HEK293 (cell line): ENCODE results near the gene COL5A3.

Source experiments
- HOXA7 ChIP-seq: sonication (generic); formaldehyde crosslinking; IDR thresholded peaks from 2 replicates; pipeline ENCODE4 v1.8.1; 2022; ENCODE audit warnings: missing genetic modification reagents, borderline replicate concordance
- KLF1 ChIP-seq: fragments of 450-650 bp; formaldehyde crosslinking; IDR thresholded peaks from 2 replicates; pipeline ENCODE4 v1.5.1; 2016; ENCODE audit warnings: missing biosample characterization, missing genetic modification characterization
- PBX3 ChIP-seq: sonication (generic); formaldehyde crosslinking; IDR thresholded peaks from 2 replicates; pipeline ENCODE4 v1.8.1; 2022; ENCODE audit warnings: mild to moderate bottlenecking, moderate library complexity, missing genetic modification reagents
- YY1 ChIP-seq: fragments of 450-650 bp; formaldehyde crosslinking; IDR thresholded peaks from 2 replicates; pipeline ENCODE4 v1.5.1; 2018; ENCODE audit warnings: missing biosample characterization, missing genetic modification characterization
- ZNF146 ChIP-seq: fragments of 450-650 bp; formaldehyde crosslinking; IDR thresholded peaks from 2 replicates; pipeline ENCODE4 v1.5.1; 2016; ENCODE audit warnings: missing biosample characterization, missing genetic modification characterization
- ZNF274 ChIP-seq, 2 experiments: fragments of 200-500 bp in 1 of 2; fragments of 450-650 bp in 1 of 2; sonication (Bioruptor generic) in 1 of 2; formaldehyde crosslinking in 1 of 2; IDR thresholded peaks; 2 replicates each; pipeline versions ENCODE4 v1.5.1 to v1.6.1; 2014 to 2016; ENCODE audit warnings: borderline replicate concordance in 1 of 2, inconsistent platforms in 1 of 2, low read length in 1 of 2, missing biosample characterization in 1 of 2, missing genetic modification characterization in 1 of 2
- ZNF302 ChIP-seq: fragments of 450-650 bp; formaldehyde crosslinking; IDR thresholded peaks from 2 replicates; pipeline ENCODE4 v1.5.1; 2016; ENCODE audit warnings: missing biosample characterization, missing genetic modification characterization, low read depth
- ZNF677 ChIP-seq: fragments of 450-650 bp; IDR thresholded peaks from 2 replicates; pipeline ENCODE4 v1.5.0; 2018; ENCODE audit warnings: missing biosample characterization, mild to moderate bottlenecking, missing genetic modification characterization, moderate library complexity
- TF ChIP-seq, protein P1 (sequence below): fragments of 450-650 bp; formaldehyde crosslinking; IDR thresholded peaks from 2 replicates; pipeline ENCODE4 v1.5.1; 2016; ENCODE audit warnings: missing biosample characterization, missing genetic modification characterization
- TF ChIP-seq, protein P2 (sequence below): fragments of 450-650 bp; formaldehyde crosslinking; IDR thresholded peaks from 2 replicates; pipeline ENCODE4 v1.5.1; 2016; ENCODE audit warnings: missing biosample characterization, missing genetic modification characterization
- TF ChIP-seq, protein P3 (sequence below): fragments of 450-650 bp; formaldehyde crosslinking; IDR thresholded peaks from 2 replicates; pipeline ENCODE4 v1.5.1; 2016; ENCODE audit warnings: missing biosample characterization, missing genetic modification characterization, low read depth

DNA sequence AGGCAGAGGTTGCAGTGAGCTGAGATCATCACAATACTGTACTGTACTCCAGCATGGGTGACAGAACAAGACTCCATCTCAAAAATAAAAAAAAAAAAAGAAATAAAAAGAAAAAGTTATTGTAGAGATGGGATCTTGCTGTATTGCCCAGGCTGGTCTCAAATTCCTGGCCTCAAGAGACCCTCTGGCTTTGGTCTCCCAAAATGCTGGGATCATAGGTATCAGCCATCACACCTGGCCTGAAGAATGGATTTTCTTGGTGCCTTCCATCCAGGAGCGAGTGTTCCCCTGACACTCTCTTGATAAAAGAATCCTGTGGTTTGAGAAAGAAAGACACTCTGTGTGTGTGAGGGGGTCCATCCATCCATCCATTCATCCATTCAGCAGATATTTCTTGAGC, 78.7 kb downstream of the COL5A3 start:
- TF ChIP-seq HOXA7 (no peak), ZNF302 (no peak), KLF1 (tag by site-specific recombination) (no peak), PBX3 (no peak), YY1 (tag by site-specific recombination) (no peak), ZNF274 (IDR thresholded peaks at IDR 0.05; ENCODE audit: low read length) (no peak), ZNF274 (tag by site-specific recombination; IDR thresholded peaks at IDR 0.05; ENCODE audit: borderline replicate concordance) (no peak), ZNF677 (tag by site-specific recombination) (no peak), ZNF146 (tag by site-specific recombination) (no peak)
- TF ChIP-seq, protein P1, sequence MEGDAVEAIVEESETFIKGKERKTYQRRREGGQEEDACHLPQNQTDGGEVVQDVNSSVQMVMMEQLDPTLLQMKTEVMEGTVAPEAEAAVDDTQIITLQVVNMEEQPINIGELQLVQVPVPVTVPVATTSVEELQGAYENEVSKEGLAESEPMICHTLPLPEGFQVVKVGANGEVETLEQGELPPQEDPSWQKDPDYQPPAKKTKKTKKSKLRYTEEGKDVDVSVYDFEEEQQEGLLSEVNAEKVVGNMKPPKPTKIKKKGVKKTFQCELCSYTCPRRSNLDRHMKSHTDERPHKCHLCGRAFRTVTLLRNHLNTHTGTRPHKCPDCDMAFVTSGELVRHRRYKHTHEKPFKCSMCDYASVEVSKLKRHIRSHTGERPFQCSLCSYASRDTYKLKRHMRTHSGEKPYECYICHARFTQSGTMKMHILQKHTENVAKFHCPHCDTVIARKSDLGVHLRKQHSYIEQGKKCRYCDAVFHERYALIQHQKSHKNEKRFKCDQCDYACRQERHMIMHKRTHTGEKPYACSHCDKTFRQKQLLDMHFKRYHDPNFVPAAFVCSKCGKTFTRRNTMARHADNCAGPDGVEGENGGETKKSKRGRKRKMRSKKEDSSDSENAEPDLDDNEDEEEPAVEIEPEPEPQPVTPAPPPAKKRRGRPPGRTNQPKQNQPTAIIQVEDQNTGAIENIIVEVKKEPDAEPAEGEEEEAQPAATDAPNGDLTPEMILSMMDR (tag by site-specific recombination) = no peak
- TF ChIP-seq, protein P2, sequence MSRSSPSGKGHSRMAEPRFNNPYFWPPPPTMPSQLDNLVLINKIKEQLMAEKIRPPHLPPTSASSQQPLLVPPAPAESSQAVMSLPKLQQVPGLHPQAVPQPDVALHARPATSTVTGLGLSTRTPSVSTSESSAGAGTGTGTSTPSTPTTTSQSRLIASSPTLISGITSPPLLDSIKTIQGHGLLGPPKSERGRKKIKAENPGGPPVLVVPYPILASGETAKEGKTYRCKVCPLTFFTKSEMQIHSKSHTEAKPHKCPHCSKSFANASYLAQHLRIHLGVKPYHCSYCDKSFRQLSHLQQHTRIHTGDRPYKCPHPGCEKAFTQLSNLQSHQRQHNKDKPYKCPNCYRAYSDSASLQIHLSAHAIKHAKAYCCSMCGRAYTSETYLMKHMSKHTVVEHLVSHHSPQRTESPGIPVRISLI = no peak
- TF ChIP-seq, protein P3, sequence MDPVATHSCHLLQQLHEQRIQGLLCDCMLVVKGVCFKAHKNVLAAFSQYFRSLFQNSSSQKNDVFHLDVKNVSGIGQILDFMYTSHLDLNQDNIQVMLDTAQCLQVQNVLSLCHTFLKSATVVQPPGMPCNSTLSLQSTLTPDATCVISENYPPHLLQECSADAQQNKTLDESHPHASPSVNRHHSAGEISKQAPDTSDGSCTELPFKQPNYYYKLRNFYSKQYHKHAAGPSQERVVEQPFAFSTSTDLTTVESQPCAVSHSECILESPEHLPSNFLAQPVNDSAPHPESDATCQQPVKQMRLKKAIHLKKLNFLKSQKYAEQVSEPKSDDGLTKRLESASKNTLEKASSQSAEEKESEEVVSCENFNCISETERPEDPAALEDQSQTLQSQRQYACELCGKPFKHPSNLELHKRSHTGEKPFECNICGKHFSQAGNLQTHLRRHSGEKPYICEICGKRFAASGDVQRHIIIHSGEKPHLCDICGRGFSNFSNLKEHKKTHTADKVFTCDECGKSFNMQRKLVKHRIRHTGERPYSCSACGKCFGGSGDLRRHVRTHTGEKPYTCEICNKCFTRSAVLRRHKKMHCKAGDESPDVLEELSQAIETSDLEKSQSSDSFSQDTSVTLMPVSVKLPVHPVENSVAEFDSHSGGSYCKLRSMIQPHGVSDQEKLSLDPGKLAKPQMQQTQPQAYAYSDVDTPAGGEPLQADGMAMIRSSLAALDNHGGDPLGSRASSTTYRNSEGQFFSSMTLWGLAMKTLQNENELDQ (tag by site-specific recombination) = no peak
